ENCODE measurements around the gene SND1. TPM values are rescaled to one million over a fixed set of nuclear protein-coding genes. Genes with fewer than 3 reads are reported as not detected.

Gene SND1
- total RNA-seq, 1 donor = 202 TPM

DNA sequence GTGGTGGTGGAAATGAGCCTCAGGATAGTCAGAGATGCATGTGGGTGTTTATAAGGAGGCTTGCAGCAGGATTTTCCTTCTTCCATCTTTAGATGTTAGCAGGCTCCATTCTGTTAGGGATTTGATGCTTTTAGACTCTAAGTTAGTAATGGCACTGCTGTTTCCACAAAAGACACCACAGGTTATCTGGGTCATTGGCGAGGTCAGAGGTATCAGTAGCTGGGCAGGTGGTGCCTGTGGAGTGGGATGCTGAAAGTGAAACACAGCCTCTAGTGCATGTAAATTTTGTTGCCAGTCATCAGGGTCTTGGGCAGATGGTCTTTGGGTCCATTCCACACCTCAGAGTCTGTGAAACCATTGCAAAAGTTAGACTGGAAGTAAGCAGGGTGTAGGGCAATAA is 33.2 kb upstream of the SND1 start:
- H3K4me3 ChIP-seq (ENCODE audit: low read depth, low read length) = no peak overlapping the region
- no peak for DNase-seq (ENCODE audit: low read depth)
- TF ChIP-seq, protein P1, sequence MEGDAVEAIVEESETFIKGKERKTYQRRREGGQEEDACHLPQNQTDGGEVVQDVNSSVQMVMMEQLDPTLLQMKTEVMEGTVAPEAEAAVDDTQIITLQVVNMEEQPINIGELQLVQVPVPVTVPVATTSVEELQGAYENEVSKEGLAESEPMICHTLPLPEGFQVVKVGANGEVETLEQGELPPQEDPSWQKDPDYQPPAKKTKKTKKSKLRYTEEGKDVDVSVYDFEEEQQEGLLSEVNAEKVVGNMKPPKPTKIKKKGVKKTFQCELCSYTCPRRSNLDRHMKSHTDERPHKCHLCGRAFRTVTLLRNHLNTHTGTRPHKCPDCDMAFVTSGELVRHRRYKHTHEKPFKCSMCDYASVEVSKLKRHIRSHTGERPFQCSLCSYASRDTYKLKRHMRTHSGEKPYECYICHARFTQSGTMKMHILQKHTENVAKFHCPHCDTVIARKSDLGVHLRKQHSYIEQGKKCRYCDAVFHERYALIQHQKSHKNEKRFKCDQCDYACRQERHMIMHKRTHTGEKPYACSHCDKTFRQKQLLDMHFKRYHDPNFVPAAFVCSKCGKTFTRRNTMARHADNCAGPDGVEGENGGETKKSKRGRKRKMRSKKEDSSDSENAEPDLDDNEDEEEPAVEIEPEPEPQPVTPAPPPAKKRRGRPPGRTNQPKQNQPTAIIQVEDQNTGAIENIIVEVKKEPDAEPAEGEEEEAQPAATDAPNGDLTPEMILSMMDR (IDR thresholded peaks at IDR 0.05; ENCODE audit: insufficient read depth, low read length) = no peak

DNA sequence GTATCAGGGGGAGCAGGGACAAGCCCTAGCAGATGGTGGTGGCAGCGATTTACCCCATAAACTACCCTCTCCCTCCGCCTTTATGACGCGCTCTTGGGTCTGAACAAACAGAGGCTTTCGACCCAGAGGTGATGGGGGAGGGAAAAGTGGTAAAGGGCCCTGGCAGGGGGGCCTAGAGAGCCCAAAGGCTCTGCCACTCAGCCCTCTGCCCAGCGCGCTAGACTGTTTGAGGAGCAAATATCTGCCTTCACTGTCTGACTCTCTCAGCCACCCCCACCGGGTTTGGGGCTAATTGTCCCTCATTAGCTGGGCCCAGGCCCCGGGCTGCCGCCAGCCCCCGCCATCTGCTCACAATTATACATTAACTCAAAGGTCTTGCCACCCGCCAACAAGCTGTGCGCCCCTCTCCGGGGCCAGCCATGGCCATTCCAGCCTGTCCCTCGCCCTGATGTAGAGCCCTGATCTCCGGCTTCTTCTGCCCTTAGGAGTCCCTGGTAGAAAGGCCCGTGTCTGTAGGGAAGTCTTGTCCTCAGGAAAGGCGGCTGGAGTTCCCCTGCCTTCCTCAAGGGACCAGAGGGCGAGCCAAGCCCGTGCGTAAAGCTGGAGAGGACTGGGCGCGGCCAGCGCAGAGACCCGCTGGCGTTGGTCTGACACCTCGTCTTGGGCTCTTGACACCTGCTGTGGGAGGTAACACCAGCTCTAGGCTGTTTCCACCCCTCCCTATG is 32.2 kb upstream of the SND1 start:
- no peak overlapping the region for H3K4me3 ChIP-seq (ENCODE audit: low read depth, low read length)
- no peak for DNase-seq (ENCODE audit: low read depth)
- TF ChIP-seq, protein P1 (IDR thresholded peaks at IDR 0.05; ENCODE audit: insufficient read depth, low read length) = no peak

DNA sequence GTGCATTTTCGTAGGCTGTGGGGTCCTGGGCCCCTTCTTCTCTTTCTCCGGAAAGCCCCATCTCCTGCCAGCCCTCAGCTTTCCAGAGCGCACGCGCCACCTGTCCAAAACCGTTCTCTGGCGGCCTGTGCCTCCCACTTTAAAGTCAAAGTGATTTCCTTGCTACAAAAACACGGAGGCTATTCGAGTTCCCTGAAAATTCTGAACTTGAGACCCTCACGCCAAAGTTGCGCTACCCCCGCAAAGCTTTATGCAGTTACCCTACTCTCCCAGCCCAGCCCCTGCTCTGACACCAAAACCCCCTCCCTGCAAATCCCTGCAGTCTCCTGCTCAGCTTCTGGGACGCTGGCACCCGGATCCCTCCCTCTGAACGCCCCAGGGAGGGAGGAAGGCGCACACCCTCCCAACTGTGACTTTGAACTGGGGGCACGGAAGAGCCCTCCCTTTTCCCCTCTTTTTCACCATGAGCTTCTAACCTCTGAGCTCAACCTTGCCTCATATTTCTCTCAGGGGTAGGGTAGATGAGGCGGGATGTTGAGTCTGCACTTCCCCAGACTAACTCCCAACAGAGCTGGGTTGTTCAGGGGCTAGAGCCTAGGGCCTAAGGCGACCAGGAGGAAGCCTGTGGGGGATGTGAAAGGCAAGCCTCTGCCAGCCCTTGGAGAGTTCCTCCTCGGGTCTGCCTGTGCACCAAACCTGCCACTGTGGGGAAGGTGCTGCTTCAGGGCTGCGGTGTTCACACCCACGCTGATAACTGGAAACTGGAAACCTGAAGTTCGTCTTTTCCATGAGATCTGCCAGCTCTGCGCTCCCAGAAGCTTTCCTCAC is 31.4 kb upstream of the SND1 start:
- H3K4me3 ChIP-seq (ENCODE audit: low read depth, low read length) = no peak overlapping the region
- DNase-seq (ENCODE audit: low read depth) = no peak
- TF ChIP-seq, protein P1 (IDR thresholded peaks at IDR 0.05; ENCODE audit: insufficient read depth, low read length) = no peak

DNA sequence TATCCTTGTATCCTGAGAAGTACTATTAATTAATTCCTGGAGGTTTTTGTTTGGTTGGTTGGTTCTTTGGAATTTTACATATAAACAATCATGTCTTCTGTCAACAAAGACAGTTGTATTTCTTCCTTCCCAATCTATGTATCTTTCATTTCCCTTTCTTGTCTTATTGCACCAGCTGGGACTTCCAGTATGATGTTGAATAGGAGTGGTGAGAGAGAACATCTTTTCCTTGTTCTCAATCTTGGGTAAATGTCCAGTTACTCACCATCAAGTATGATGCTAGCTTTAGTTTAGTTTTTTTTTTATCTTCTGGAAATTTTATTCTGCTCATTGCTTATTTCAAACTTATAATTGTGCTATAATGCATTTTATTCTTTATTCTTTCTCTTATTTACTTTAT is 26.7 kb upstream of the SND1 start:
- no peak for DNase-seq (ENCODE audit: low read depth)
- TF ChIP-seq, protein P1 (IDR thresholded peaks at IDR 0.05; ENCODE audit: insufficient read depth, low read length) = no peak
- H3K4me3 ChIP-seq (ENCODE audit: low read depth, low read length) = no peak overlapping the region

DNA sequence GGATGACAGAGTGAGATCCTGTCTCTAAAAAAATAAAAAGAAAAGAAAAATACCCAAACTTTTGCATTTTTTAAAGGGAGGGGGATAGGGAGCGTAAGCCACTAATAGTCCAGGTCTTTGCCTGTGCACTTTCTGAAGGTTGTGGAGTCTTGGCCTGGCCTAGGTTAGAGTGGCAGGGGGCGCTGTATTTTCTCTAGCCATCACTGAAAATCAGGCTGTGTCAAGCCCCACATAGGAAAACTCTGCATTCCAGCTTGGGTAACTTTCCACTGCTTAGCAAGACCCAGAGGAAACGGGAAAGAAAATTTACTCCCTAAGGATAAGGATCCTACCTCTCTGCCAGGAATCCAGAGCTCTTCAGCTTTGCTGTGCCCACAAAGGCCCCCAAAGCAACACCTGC is 23.5 kb upstream of the SND1 start:
- H3K4me3 ChIP-seq (ENCODE audit: low read depth, low read length) = no peak overlapping the region
- TF ChIP-seq, protein P1 (IDR thresholded peaks at IDR 0.05; ENCODE audit: insufficient read depth, low read length) = no peak
- peak; percentile 13 for DNase-seq (ENCODE audit: low read depth)

DNA sequence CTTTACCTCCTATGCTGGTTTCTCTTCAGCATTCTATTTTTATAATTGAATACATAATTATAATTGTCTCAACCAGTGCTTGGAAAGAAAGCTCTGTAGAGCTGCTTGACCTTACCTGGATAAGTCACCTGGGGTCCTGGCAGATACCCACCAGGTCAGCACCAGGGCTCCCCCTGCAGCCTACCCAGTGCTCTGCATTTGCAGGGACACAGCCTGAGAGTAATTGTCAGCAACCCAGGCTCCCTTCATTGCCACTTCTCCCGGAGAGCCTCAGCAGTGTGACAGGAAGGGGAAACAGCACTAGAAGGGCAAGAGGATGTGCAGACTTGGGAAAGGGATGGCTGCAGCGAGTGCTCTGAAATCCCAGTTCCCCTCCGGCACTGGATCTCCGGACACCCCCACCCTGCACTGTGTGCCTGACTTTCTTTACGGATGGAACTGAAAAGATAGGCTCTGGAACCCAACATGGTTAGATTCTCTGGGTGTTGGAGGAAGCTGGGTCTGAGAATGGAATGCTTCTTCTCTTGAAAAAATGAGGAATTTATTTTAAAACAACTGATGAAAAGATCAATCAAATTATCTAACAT is 22.6 kb upstream of the SND1 start:
- TF ChIP-seq, protein P1 (IDR thresholded peaks at IDR 0.05; ENCODE audit: insufficient read depth, low read length) = peak; percentile 38
- no peak for DNase-seq (ENCODE audit: low read depth)
- no peak overlapping the region for H3K4me3 ChIP-seq (ENCODE audit: low read depth, low read length)
